Kidney epithelial cell (primary cell): ENCODE data around the gene GNL2. TPM values are rescaled to one million over a fixed set of nuclear protein-coding genes. Genes with fewer than 3 reads are reported as not detected.

Experiments used
- DNase-seq: peaks from one replicate; pipeline ENCODE4 v3.0.0-alpha.2; 2010; ENCODE audit warnings: low read depth
- H3K27me3 ChIP-seq: 2 replicates; pipeline ENCODE4 v1.6.0; 2011; ENCODE audit warnings: low read length; ENCODE audit not compliant: control insufficient read depth, insufficient read depth
- H3K36me3 ChIP-seq: 2 replicates; pipeline ENCODE4 v1.5.1; 2011; ENCODE audit warnings: low read length; ENCODE audit not compliant: control insufficient read depth, insufficient read depth
- H3K4me3 ChIP-seq: 2 replicates; pipeline ENCODE4 v1.5.1; 2011; ENCODE audit warnings: low read depth, mild to moderate bottlenecking, control low read depth, low read length
- CTCF ChIP-seq: IDR thresholded peaks from 2 replicates; pipeline ENCODE4 v1.5.1; 2011; ENCODE audit warnings: mild to moderate bottlenecking, moderate library complexity, low read length, control low read depth, inconsistent platforms; ENCODE audit not compliant: insufficient read depth, poor library complexity, severe bottlenecking
- total RNA-seq: library from RNA; depleted of rRNA; stranded (reverse); fragments of >200 nt; gene quantifications from 2 replicates; pipeline ENCODE4 v1.2.3, GENCODE V29; 2015

Gene GNL2
- total RNA-seq, 1 donor from 2014 or later, result 52.6 TPM

GRCh38 chr1:37633938-37634243, 38.2 kb upstream of the GNL2 start:
- DNase-seq, result no peak
- Histone ChIP-seq H3K27me3 (peaks cover 75% of the 10 kb centered on the region), H3K36me3 (no peaks in the 10 kb centered on the region), H3K4me3 (no peak overlapping the region)
- TF ChIP-seq CTCF, result no peak

GRCh38 chr1:37633040-37633937, 37.6 kb upstream of the GNL2 start:
- no peak overlapping the region for H3K4me3 ChIP-seq
- DNase-seq, result no peak
- TF ChIP-seq CTCF, result no peak
- H3K27me3 ChIP-seq, result peaks cover 70% of the 10 kb centered on the region
- no peaks in the 10 kb centered on the region for H3K36me3 ChIP-seq

GRCh38 chr1:37631036-37631435, 35.3 kb upstream of the GNL2 start:
- Histone ChIP-seq H3K36me3 (no peaks in the 10 kb centered on the region), H3K4me3 (no peak overlapping the region), H3K27me3 (peaks cover 67% of the 10 kb centered on the region)
- no peak for DNase-seq
- no peak for TF ChIP-seq CTCF

GRCh38 chr1:37630426-37631028, 34.8 kb upstream of the GNL2 start:
- H3K27me3 ChIP-seq, result peaks cover 64% of the 10 kb centered on the region
- no peaks in the 10 kb centered on the region for H3K36me3 ChIP-seq
- no peak overlapping the region for H3K4me3 ChIP-seq
- DNase-seq, result no peak
- TF ChIP-seq CTCF, result no peak

- no peak for DNase-seq
- H3K4me3 ChIP-seq, result no peak overlapping the region
- TF ChIP-seq CTCF, result no peak
- H3K36me3 ChIP-seq, result no peaks in the 10 kb centered on the region
- H3K27me3 ChIP-seq, result peaks cover 60% of the 10 kb centered on the region
Measured at GRCh38 chr1:37629726-37630425, 34.1 kb upstream of the GNL2 start.
